ENCODE data around the gene ADGRG6.

ADGRG6 gene

DNA sequence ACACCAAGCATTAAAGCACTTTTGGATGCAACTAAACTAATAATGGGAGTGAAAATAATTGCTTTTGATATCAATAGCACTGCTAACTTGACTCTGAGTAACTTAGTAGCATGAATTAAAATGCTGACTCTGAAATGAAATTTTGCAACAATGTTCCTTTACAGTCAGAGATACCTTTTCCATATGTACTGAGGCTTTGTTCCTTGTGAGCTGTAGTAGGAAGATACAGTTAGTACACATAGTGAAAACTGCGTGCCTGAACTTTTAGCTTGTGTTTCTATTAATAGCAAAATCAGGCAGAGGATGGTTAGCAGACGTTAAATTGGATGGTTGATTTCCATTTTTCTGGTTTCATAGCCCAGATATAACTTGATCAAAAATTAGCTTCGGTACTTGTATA, 18.6 kb downstream of the ADGRG6 start:
- DNase-seq (ENCODE audit: low spot score) = no peak
- FAIRE-seq = no peak

DNA sequence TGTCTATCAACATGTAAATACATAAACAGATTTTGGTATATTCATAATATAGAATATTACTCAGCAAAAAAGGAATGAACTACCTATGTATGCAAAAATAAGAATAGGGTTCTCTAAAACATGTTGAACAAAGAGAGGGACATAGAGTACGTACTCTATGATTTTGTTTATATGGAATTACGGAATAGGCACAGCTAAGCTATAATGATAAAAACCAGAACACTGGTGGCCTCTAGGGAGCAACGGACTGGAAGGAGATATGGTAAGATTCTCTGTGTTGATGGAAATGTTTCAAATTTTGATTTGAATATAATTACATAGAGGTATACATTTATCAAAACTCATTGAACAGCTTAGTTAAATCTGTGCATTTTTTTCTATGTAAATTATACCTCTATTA, 19.6 kb downstream of the ADGRG6 start:
- DNase-seq (ENCODE audit: low spot score) = no peak
- FAIRE-seq = no peak

DNA sequence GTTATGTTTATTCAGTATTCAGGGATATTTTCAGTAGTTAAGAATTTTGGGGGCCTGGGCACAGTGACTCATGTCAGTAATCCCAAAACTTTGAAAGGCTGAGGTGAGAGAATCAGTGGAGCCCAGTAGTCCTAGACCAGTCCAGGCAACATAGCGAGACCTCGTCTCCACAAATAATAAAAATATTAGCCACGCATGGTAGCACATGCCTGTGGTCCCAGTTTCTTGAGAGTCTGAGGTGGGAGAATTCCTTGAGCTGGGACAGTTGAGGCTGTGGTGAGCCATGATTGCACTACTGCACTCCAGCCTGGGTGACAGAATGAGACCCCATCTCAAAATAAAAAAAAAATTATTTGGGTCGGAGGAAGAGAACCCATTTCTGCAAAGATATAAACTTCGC, 20.3 kb downstream of the ADGRG6 start:
- DNase-seq (ENCODE audit: low spot score) (no peak), FAIRE-seq (no peak)

DNA sequence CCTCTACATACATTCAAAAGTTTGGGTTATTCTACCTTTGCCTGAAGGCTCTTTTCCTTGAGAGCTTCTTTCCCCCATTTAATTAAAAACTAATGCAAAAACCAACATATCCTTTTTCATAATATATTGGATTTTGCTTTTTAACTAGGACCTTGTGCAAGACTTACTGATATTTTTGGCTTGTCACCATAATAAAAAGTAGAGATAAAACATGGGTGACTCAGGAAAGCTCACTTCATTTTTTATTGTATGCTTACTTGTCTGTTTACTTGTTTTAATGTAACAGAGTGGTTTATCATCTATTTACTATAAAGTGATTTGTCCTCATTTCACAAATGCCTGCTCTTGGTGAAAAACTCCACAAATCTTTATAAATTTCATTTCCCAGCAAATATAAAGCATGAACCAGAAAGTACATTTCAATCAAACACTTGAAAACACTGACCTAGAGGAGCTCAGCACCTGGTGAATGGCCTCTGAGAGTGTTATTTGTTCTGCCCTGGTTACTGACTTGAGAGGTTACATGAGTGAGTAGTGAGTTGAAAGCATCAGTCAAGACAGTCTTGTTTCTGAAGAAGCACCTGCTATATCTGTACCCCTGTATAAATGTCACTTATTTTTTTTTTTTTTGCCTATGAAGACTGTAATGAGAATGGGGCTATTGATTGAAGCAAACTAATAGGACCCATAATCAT, 20.8 kb downstream of the ADGRG6 start:
- FAIRE-seq (no peak), DNase-seq (ENCODE audit: low spot score) (no peak)

DNA sequence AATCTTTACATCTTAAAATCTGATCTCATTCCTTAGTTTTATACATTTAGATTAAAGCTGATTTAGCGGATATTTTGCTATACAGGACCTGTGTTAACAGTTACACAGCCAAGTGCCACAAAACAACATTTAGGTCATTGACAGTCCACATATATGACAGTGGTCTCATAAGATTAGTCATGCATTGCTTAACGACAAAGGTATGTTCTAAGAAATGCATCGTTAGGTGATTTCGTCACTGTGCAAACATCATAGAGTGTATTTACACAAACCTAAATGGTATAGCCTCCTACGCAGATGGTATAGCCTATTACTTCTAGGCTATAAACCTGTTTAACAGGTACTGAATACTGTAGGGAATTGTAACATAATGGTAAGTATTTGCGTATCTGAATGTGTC, 21.6 kb downstream of the ADGRG6 start:
- FAIRE-seq (no peak), DNase-seq (ENCODE audit: low spot score) (no peak)

DNA sequence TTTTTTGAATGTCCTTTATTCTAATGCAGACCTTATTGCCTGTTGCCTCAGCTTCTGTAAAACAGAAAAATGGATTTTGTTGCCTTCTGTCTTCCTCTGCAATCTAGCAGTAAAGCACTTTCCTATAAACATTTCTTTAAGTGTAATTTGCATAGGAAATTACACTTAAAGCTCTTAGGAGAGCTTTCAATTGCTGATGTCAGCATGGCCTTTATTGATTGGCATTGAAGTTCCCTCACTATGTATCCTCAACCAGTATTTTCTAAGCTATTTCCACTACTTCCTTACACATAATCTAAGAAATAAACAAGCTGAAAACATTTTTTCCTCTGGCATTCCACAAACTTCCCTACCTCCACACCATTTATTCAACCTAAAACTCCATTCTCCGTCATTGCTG, 22.3 kb downstream of the ADGRG6 start:
- no peak for DNase-seq (ENCODE audit: low spot score)
- FAIRE-seq = no peak

DNA sequence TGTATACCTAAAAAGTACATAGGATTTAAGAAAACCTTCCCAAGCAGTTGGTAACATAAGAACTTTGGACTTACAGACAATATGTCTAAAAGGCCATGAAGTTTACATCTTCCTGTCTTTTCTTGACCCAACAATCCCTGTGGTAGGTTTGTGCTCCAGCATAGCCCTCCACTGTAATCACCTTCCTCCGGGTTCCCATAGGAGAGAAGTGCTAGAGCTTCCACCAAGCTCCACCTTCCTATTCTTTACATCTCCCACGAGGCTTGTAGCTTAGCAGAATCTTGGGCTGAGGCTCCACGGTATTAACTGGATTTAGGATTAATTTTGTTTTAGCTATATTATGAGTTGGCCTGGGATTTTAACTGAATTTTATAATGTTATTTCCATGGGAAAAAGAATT, 23.3 kb downstream of the ADGRG6 start:
- no peak for FAIRE-seq

DNA sequence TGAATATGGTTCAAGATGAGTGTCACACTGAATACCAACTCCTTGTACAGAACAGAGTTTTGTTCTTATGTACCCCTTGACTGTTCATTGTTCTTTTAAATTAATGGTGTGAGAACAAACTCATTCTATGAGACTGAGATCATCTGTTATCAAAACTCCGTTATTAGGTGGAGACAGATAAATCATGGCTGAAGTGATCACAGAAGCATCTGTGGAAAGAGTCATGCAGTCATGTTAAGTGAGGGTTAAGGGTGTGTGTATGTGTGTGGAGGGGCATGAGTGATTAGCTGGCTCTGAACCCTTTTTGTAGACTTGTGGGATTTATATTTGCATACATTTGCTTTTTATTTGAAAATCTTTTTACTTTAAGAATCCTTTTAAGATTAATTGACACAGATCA, 24.7 kb downstream of the ADGRG6 start:
- no peak for FAIRE-seq
- DNase-seq (ENCODE audit: low spot score) = no peak

More for the DNA sequence above, 23.3 kb downstream of the ADGRG6 start:
- no peak for DNase-seq (ENCODE audit: low spot score)

DNA sequence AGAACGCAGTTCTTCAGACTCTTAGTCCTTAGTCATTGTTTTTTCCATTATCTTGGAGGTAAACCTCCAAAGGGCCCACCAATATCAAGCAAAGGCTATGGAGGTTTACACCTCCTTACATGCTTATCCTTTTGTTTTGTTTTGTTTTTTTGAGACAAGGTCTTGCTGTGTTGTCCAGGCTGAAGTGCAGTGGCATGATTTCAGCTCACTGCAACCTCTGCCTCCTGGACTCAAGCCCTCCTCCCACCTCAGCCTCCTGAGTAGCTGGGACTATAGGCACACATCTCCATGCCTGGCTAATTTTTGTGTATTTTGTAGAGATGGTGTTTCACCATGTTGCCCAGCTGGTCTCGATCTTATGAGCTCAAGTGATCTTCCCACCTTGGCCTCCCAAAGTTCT, 26.3 kb downstream of the ADGRG6 start:
- FAIRE-seq = no peak
- DNase-seq (ENCODE audit: low spot score) = no peak

- no peak for FAIRE-seq
These were observed 27.8 kb downstream of the ADGRG6 start for GRCh38 chr6:142329486-142330113.

DNA sequence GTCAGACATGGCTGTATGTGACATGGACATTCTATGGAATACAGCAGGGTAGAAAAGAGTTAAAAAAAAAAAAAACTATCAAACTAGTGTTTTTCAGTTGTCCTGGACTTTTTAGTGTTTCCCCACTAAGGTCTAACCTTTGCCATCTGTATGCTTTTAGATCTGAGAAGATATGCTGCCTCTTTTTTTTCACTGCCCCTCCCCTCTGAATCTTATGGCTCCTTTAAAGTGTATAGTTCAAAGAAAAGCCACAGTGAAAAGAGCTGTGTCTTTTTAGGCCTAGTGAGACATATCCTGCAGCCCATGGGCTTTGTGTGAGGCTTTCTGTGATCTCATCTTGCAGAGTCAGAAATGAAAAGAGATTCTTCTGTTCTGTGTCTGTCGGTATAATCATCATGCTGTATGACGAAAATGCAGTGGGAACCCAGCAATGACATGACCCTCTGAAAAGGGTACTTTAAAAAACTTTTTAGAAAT, 29.3 kb downstream of the ADGRG6 start:
- no peak for DNase-seq (ENCODE audit: low spot score)
- FAIRE-seq = no peak

More at GRCh38 chr6:142329486-142330113, 27.8 kb downstream of the ADGRG6 start:
- DNase-seq (ENCODE audit: low spot score) = no peak

- FAIRE-seq = no peak
- DNase-seq (ENCODE audit: low spot score) = no peak
These were observed 29.8 kb downstream of the ADGRG6 start for GRCh38 chr6:142331601-142332000.

DNA sequence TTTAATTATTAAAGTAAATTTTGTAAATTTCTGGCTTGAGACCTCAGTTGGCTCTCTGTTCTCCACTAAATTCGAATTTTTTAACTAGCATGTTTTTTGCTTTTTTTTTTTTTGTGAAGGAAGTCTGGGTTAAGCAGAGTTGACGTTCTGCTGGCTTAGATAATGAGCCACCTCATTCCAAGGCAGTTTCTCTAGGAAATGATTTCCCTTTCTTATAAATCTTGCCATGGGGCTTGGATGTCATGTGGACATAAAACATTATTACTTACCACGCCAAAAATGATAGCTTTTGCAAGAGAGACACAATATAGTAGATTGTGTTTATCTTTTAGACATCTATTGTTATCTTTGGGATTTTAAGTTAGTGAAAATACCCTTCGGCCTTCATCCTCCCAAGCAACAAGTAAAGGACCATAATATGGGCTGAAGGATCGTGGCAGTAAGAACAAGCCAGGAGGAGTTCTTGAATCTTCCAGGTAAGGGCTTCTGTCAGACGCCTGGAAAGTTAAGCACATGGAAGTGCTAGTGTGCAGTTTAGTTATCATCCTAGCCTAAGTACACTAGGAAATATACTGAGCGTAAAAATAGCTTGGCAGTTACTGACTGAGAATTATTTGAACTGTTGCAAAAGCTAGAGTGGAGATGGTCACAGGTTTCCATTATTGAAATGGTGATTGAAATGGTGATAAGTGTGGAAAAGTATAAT, 30.7 kb downstream of the ADGRG6 start:
- no peak for DNase-seq (ENCODE audit: low spot score)

GRCh38 chr6:142333431-142333830, 31.6 kb downstream of the ADGRG6 start:
- no peak for DNase-seq (ENCODE audit: low spot score)
- no peak for FAIRE-seq

More for the DNA sequence above, 30.7 kb downstream of the ADGRG6 start:
- FAIRE-seq = no peak

- DNase-seq (ENCODE audit: low spot score) (no peak), FAIRE-seq (no peak)
These were observed 32.5 kb downstream of the ADGRG6 start for GRCh38 chr6:142334294-142334693.

DNA sequence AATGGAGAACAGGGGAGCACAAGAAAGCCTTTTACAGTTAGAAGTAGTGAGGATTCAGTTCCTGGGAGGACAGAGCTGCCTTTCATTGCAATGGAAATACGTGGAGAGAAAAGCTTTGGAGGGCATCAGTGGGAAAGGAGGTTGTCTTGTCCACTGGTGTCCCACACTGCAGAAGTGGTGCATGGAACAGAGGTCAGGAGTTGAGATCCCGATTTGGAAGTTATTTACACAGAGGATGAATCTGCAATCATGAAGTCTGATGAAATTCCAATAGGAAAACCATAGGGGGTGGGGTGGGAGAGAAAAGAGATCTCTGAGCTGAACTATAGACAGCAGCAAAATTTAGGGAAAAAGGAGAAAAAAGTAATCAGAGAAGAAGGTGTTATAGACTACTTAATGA, 33.6 kb downstream of the ADGRG6 start:
- FAIRE-seq (no peak), DNase-seq (ENCODE audit: low spot score) (no peak)

- FAIRE-seq = no peak
These were observed 34.4 kb downstream of the ADGRG6 start for GRCh38 chr6:142336183-142336582.

GRCh38 chr6:142336787-142337186, 35.0 kb downstream of the ADGRG6 start:
- FAIRE-seq = no peak
- no peak for DNase-seq (ENCODE audit: low spot score)

More at GRCh38 chr6:142336183-142336582, 34.4 kb downstream of the ADGRG6 start:
- DNase-seq (ENCODE audit: low spot score) = no peak

DNA sequence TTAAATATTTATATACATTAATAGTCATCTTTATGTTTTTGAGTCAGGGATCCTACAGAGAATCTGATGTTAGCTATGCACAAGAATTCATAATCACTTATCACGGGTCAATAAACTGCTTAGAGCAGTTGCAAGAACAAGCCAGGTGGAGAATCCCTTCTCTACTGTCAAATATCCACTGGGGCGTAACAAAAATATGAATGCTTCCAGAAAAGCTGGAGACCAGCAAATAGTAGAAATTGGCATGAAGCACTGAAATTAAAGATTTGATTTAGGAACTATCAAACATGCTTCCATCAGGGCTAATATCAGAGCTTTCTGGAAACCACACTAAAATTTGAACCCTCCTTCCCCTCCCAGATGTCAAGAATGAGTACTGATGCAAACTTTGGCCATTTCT, 37.3 kb downstream of the ADGRG6 start:
- DNase-seq (ENCODE audit: low spot score) (no peak), FAIRE-seq (no peak)

- no peak for FAIRE-seq
These were observed 38.3 kb downstream of the ADGRG6 start for GRCh38 chr6:142339968-142340658.

DNA sequence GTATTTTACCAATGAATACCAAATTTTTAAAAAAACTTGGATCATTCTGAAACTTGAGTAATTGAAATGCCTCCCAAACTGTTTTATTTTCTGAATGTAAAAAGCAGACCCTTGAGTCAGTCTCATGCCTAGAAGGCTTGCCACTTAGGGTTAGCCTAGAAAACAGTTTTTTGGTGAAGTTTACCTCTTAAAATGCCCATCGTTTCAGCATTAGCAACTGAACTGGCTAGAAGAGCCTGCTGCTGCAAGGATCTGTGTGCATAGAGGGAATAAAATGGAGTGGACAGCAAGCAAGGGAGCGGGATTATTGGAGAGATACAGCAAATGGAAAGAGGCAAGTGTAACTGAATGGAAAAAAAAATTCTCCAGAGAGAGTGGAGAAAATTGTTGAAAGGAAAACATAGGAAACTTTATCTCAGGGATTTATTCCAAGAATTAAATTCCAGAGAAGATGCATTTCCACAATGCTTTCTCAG, 40.1 kb downstream of the ADGRG6 start:
- no peak for DNase-seq (ENCODE audit: low spot score)
- FAIRE-seq = no peak

More at GRCh38 chr6:142339968-142340658, 38.3 kb downstream of the ADGRG6 start:
- DNase-seq (ENCODE audit: low spot score) = no peak

DNA sequence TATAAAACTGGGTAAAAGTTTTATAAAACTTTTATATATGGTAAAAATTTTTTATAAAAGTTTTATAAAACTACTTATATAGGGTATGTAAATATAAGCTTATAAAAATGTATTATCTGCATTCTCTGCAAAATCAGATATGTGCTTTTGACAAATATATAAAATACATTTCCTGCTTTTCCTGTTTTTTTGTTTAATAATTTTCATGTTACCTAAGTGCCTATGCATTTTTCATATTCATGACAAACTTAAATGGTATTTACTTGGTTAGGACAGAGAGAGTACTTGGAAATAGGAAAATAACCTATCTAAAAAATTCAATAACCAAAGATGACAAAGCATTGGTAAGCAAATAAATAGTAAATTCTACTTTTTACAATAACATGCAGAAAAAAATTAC, 41.2 kb downstream of the ADGRG6 start:
- no peak for DNase-seq (ENCODE audit: low spot score)
- no peak for FAIRE-seq

All from urothelium cell line (cell line).